Chondrocyte (in vitro differentiated cells): Measurements from ENCODE around the gene NLRP1. TPM values are rescaled to one million over a fixed set of nuclear protein-coding genes. Genes with fewer than 3 reads are reported as not detected.
A peak's percentile ranks its signal among the peaks of the same experiment; 100 is the strongest.

Source experiments
- DNase-seq: peaks from one replicate; pipeline ENCODE4 v3.0.0; 2021; ENCODE audit warnings: mixed read lengths, low spot score
- H3K27ac Mint-ChIP-seq: one replicate; pipeline ENCODE4 v1.8.0; 2021; ENCODE audit warnings: mild to moderate bottlenecking, moderate library complexity, mixed read lengths; ENCODE audit not compliant: unreplicated experiment
- H3K27me3 Mint-ChIP-seq: 2 replicates; pipeline ENCODE4 v1.8.0; 2021; ENCODE audit warnings: low read depth, mixed read lengths
- H3K36me3 Mint-ChIP-seq: 2 replicates; pipeline ENCODE4 v1.8.0; 2021; ENCODE audit warnings: low read depth, mixed read lengths
- H3K4me1 Mint-ChIP-seq: 2 replicates; pipeline ENCODE4 v1.8.0; 2021; ENCODE audit warnings: low read depth, mild to moderate bottlenecking, mixed read lengths
- H3K4me3 Mint-ChIP-seq: one replicate; pipeline ENCODE4 v1.8.0; 2021; ENCODE audit warnings: mild to moderate bottlenecking, moderate library complexity, mixed read lengths; ENCODE audit not compliant: unreplicated experiment
- H3K9me3 Mint-ChIP-seq: 2 replicates; pipeline ENCODE4 v1.8.0; 2021; ENCODE audit warnings: low read depth, mixed read lengths
- total RNA-seq: library from RNA; stranded (reverse); gene quantifications from 3 replicates; pipeline ENCODE4 v1.2.1, GENCODE V29; 2021
- TF ChIP-seq, protein P1 (sequence below): fragments of 200-600 bp; sonication (generic); IDR thresholded peaks from 2 replicates; pipeline ENCODE4 v1.5.0; 2021; ENCODE audit warnings: antibody characterized with exemption, mild to moderate bottlenecking, moderate library complexity

The NLRP1 gene
- total RNA-seq, 1 donor from 2014 or later = 24.8 TPM

DNA sequence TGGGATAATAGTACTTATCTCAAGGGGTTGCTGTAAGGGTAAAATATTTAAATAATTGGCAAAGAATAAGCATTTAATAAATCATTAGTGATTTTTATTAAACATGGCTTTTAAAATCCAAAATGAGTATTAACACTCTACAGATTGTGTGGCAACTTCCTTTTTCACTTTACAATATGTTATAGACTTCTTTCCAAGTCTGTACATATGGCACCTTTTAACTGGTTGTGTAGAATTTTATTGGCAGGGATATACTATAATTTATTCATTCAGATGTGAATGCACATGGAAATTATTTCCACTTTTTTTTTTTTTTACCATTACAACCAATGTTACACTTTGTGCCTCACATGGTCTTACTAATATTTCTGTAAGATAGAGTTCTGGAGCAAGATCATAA, 15.7 kb upstream of the NLRP1 start:
- Mint-ChIP-seq H3K9me3 (no peaks in the 10 kb centered on the region), H3K4me3 (no peak overlapping the region), H3K27ac (no peak overlapping the region), H3K36me3 (no peaks in the 10 kb centered on the region), H3K27me3 (peaks cover 63% of the 10 kb centered on the region), H3K4me1 (no peaks in the 10 kb centered on the region)
- no peak for DNase-seq
- TF ChIP-seq, protein P1, sequence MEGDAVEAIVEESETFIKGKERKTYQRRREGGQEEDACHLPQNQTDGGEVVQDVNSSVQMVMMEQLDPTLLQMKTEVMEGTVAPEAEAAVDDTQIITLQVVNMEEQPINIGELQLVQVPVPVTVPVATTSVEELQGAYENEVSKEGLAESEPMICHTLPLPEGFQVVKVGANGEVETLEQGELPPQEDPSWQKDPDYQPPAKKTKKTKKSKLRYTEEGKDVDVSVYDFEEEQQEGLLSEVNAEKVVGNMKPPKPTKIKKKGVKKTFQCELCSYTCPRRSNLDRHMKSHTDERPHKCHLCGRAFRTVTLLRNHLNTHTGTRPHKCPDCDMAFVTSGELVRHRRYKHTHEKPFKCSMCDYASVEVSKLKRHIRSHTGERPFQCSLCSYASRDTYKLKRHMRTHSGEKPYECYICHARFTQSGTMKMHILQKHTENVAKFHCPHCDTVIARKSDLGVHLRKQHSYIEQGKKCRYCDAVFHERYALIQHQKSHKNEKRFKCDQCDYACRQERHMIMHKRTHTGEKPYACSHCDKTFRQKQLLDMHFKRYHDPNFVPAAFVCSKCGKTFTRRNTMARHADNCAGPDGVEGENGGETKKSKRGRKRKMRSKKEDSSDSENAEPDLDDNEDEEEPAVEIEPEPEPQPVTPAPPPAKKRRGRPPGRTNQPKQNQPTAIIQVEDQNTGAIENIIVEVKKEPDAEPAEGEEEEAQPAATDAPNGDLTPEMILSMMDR = no peak

DNA sequence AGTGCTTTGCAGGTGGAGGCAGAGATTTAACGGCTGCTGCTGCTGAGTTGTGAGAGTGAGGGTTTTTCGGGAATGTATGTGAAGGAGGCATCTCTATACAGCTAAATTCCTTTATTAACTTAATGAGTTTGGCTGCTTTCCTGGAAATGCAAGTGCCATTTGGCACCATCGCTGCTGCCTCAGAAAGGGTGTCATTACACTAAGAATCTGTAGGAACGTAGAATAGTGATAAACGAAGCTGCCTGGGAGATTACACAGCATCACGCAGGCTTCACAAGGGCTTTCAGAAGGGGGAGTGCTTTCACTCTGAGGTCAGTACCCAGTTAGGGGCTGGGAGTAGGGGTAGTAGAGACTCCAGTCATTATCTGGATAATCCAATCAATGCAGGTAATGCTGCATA, 14.1 kb upstream of the NLRP1 start:
- Mint-ChIP-seq H3K4me1 (no peaks in the 10 kb centered on the region), H3K4me3 (no peak overlapping the region), H3K9me3 (no peaks in the 10 kb centered on the region), H3K36me3 (no peaks in the 10 kb centered on the region), H3K27me3 (peaks cover 67% of the 10 kb centered on the region), H3K27ac (no peak overlapping the region)
- TF ChIP-seq, protein P1 = no peak
- DNase-seq = no peak

DNA sequence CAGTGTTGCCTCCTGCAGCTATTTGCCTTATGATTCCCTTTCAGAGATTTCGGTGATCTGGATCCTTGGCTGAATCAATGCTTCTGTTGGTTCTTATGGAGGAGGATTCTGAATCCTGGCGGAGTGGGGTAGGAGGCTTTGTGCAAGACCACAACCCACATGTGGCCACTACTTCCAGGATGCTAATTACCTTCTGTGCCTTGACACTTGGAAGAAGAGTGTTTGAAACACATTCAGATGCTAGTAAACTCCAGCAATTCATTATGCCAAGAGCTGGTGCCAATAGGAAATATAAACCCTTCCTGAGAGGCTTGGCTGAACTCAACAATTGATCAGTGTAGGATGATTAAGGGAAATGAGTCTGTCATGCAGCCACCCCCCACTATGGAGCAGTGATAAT, 12.1 kb upstream of the NLRP1 start:
- TF ChIP-seq, protein P1 = no peak
- Mint-ChIP-seq H3K9me3 (no peaks in the 10 kb centered on the region), H3K4me1 (no peaks in the 10 kb centered on the region), H3K27ac (no peak overlapping the region), H3K36me3 (no peaks in the 10 kb centered on the region), H3K27me3 (peaks cover 57% of the 10 kb centered on the region), H3K4me3 (no peak overlapping the region)
- DNase-seq = no peak

- H3K4me1 Mint-ChIP-seq = no peaks in the 10 kb centered on the region
- no peaks in the 10 kb centered on the region for H3K9me3 Mint-ChIP-seq
These were observed 11.5 kb upstream of the NLRP1 start for GRCh38 chr17:5595831-5596230.

DNA sequence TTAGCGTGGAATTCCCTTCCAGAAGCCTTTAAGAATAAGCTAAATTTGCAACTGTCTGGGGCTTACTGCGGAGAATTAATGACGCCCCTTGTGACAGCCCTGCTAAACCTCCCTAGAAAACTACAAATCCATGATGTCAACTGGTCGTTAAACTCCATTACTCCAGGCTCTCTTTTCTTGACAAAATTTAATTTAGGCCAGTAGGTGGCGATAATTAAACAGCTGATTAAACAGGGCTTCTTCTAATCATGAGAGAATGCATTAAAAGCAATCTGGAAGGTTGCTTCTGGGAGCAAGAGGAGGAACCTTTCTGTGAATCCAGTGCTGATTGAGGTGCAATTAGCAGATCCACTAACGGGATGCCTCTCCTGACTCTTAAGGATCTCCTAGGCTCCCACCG, 8.1 kb upstream of the NLRP1 start:
- no peak overlapping the region for H3K4me3 Mint-ChIP-seq
- no peaks in the 10 kb centered on the region for H3K9me3 Mint-ChIP-seq
- H3K36me3 Mint-ChIP-seq = no peaks in the 10 kb centered on the region
- TF ChIP-seq, protein P1 = peak; percentile 84
- H3K27me3 Mint-ChIP-seq = peaks cover 35% of the 10 kb centered on the region
- no peak for DNase-seq
- peaks cover under 1% of the 10 kb centered on the region for H3K4me1 Mint-ChIP-seq
- no peak overlapping the region for H3K27ac Mint-ChIP-seq

More at GRCh38 chr17:5595831-5596230, 11.5 kb upstream of the NLRP1 start:
- H3K27ac Mint-ChIP-seq = no peak overlapping the region
- peaks cover 52% of the 10 kb centered on the region for H3K27me3 Mint-ChIP-seq
- TF ChIP-seq, protein P1 = no peak
- no peak overlapping the region for H3K4me3 Mint-ChIP-seq
- no peak for DNase-seq
- no peaks in the 10 kb centered on the region for H3K36me3 Mint-ChIP-seq
